Measurements from ENCODE around the gene PRKCSH.
A peak's percentile ranks its signal among the peaks of the same experiment; 100 is the strongest.

Gene PRKCSH

GRCh38 chr19:11479090-11479897 is 43.9 kb downstream of the PRKCSH start:
- no peak for DNase-seq

GRCh38 chr19:11479898-11480714 is 44.7 kb downstream of the PRKCSH start:
- no peak for DNase-seq

GRCh38 chr19:11480715-11481533 is 45.5 kb downstream of the PRKCSH start, which contains the start of gene ELAVL3:
Gene ELAVL3, minus strand, starts transcription at chr19:11481046. Its CDS starts 438 bp downstream, at chr19:11480608.
- no peak for DNase-seq

GRCh38 chr19:11481534-11482383 is 46.3 kb downstream of the PRKCSH start:
- peak; percentile 92 for DNase-seq

GRCh38 chr19:11482384-11483050 is 47.1 kb downstream of the PRKCSH start:
- peak; percentile 88 for DNase-seq

- DNase-seq = no peak
Measured at GRCh38 chr19:11483366-11484111, 48.1 kb downstream of the PRKCSH start.

GRCh38 chr19:11485245-11485837 is 49.9 kb downstream of the PRKCSH start:
- no peak for DNase-seq

- no peak for DNase-seq
Measured at GRCh38 chr19:11486661-11487503, 51.4 kb downstream of the PRKCSH start.

- no peak for DNase-seq
Measured at GRCh38 chr19:11489378-11489777, 53.9 kb downstream of the PRKCSH start.

GRCh38 chr19:11494634-11495285 is 59.3 kb downstream of the PRKCSH start:
- no peak for DNase-seq

GRCh38 chr19:11495481-11495880 is 60.0 kb downstream of the PRKCSH start:
- no peak for DNase-seq

GRCh38 chr19:11495885-11496284 is 60.5 kb downstream of the PRKCSH start:
- DNase-seq = no peak

- DNase-seq = peak; percentile 56
Measured at GRCh38 chr19:11496391-11497163, 61.1 kb downstream of the PRKCSH start.

- DNase-seq = no peak
Measured at GRCh38 chr19:11499220-11499726, 63.8 kb downstream of the PRKCSH start.

- no peak for DNase-seq
Measured at GRCh38 chr19:11499890-11500420, 64.5 kb downstream of the PRKCSH start.

Measured in GDM1 (cell line).